Renal pelvis (tissue), 4 donors: ENCODE results near the gene ZNF565. TPM values are rescaled to one million over a fixed set of nuclear protein-coding genes. Genes with fewer than 3 reads are reported as not detected.
"Not testable (repeated sequence)": the region's sequence is repeated elsewhere in the genome, so short reads cannot be mapped to it uniquely, and the experiment has no call there.

Experiments used
- DNase-seq: peaks from one replicate; pipeline ENCODE4 v3.0.0-alpha.2; 2013
- polyA plus RNA-seq, 3 donors: library from polyadenylated mRNA; unstranded; fragments of 120-200 nt; gene quantifications; one replicate each; pipeline ENCODE4 v1.2.1, GENCODE V29; 2013; ENCODE audit not compliant: insufficient read length in 3 of 3

Gene ZNF565
- polyA plus RNA-seq, 3 donors, result 5.8 to 8.5 (median 8.5) TPM

GRCh38 chr19:36221474-36221873, 7.0 kb upstream of the ZNF565 start:
- DNase-seq, result no peak

GRCh38 chr19:36215276-36216123, 1.0 kb upstream of the ZNF565 start:
- DNase-seq, result peak; percentile 59

GRCh38 chr19:36212895-36213294, 1.6 kb downstream of the ZNF565 start:
- DNase-seq, result no peak

GRCh38 chr19:36210497-36210896, 4.0 kb downstream of the ZNF565 start:
- DNase-seq, result no peak

- no peak for DNase-seq
Measured at GRCh38 chr19:36209372-36209771, 5.1 kb downstream of the ZNF565 start.

- no peak for DNase-seq
Measured at GRCh38 chr19:36207605-36208252, 6.7 kb downstream of the ZNF565 start.

- DNase-seq, result no peak
Measured at GRCh38 chr19:36203293-36203692, 11.2 kb downstream of the ZNF565 start.

- no peak for DNase-seq
Measured at GRCh38 chr19:36201684-36202083, 12.8 kb downstream of the ZNF565 start.

GRCh38 chr19:36198119-36198518, 16.3 kb downstream of the ZNF565 start:
- DNase-seq, result no peak

- no peak for DNase-seq
Measured at GRCh38 chr19:36196249-36196648, 18.2 kb downstream of the ZNF565 start.

- DNase-seq, result not testable (repeated sequence)
Measured at GRCh38 chr19:36186722-36187121, 27.7 kb downstream of the ZNF565 start.

GRCh38 chr19:36183245-36183628, 31.2 kb downstream of the ZNF565 start:
- no peak for DNase-seq

GRCh38 chr19:36182612-36183244, 31.7 kb downstream of the ZNF565 start:
- no peak for DNase-seq

GRCh38 chr19:36179077-36179476, 35.4 kb downstream of the ZNF565 start:
- DNase-seq, result not testable (repeated sequence)

- DNase-seq, result not testable (repeated sequence)
Measured at GRCh38 chr19:36173846-36174245, 40.6 kb downstream of the ZNF565 start.

- no peak for DNase-seq
Measured at GRCh38 chr19:36172852-36173251, 41.6 kb downstream of the ZNF565 start.

- DNase-seq, result peak; percentile 77
Measured at GRCh38 chr19:36169084-36169760, 45.2 kb downstream of the ZNF565 start.

GRCh38 chr19:36163813-36164212, 50.7 kb downstream of the ZNF565 start:
- DNase-seq, result no peak

- no peak for DNase-seq
Measured at GRCh38 chr19:36160821-36161596, 53.5 kb downstream of the ZNF565 start.

GRCh38 chr19:36153126-36153525, 61.3 kb downstream of the ZNF565 start:
- no peak for DNase-seq

GRCh38 chr19:36152352-36153091, 61.9 kb downstream of the ZNF565 start, which contains the start of gene COX7A1:
Gene COX7A1 (minus strand): TSS chr19:36152447. CDS start chr19:36152407, 40 bp downstream.
- DNase-seq, result peak; percentile 49
